NCI-H146 (cell line): ENCODE measurements around the gene TTC39C.
"Not testable (repeated sequence)": the region's sequence is repeated elsewhere in the genome, so short reads cannot be mapped to it uniquely, and the experiment has no call there.

Experiments
- DNase-seq: peaks from one replicate; lab custom pipeline; 2025; lab: John Stamatoyannopoulos, UW

TTC39C gene

GRCh38 chr18:24130494-24130893, 115.9 kb downstream of the TTC39C start:
- DNase-seq: no peak

GRCh38 chr18:24136967-24137373, 122.4 kb downstream of the TTC39C start:
- DNase-seq: no peak

- DNase-seq: no peak
Measured at GRCh38 chr18:24138409-24138788, 123.8 kb downstream of the TTC39C start.

GRCh38 chr18:24138789-24139616, 124.4 kb downstream of the TTC39C start, which contains the start of gene CABYR:
TSS of gene CABYR (plus strand) at chr18:24139062. CDS start at chr18:24143115, 4,053 bp downstream.
- DNase-seq: peak; percentile 98

- no peak for DNase-seq
Measured at GRCh38 chr18:24140697-24141096, 126.1 kb downstream of the TTC39C start.

- no peak for DNase-seq
Measured at GRCh38 chr18:24142376-24142775, 127.8 kb downstream of the TTC39C start.

- DNase-seq: not testable (repeated sequence)
Measured at GRCh38 chr18:24149591-24149990, 135.0 kb downstream of the TTC39C start.

GRCh38 chr18:24153397-24153796, 138.8 kb downstream of the TTC39C start:
- no peak for DNase-seq

- DNase-seq: no peak
Measured at GRCh38 chr18:24157855-24158254, 143.3 kb downstream of the TTC39C start.

- no peak for DNase-seq
Measured at GRCh38 chr18:24160086-24160485, 145.5 kb downstream of the TTC39C start.

GRCh38 chr18:24161304-24161703, 146.8 kb downstream of the TTC39C start:
- DNase-seq: no peak

GRCh38 chr18:24168496-24168895, 153.9 kb downstream of the TTC39C start:
- DNase-seq: no peak

- no peak for DNase-seq
Measured at GRCh38 chr18:24170360-24170759, 155.8 kb downstream of the TTC39C start.

- DNase-seq: no peak
Measured at GRCh38 chr18:24173997-24174396, 159.4 kb downstream of the TTC39C start.

- peak; percentile 70 for DNase-seq
Measured at GRCh38 chr18:24176727-24177416, 162.3 kb downstream of the TTC39C start.

GRCh38 chr18:24177499-24178133, 163.1 kb downstream of the TTC39C start:
- DNase-seq: no peak

GRCh38 chr18:24180048-24180447, 165.5 kb downstream of the TTC39C start:
- DNase-seq: no peak

GRCh38 chr18:24181806-24182205, 167.3 kb downstream of the TTC39C start:
- no peak for DNase-seq
